Gastrocnemius medialis (tissue), 4 donors: ENCODE results near the gene RAB40C. TPM values are rescaled to one million over a fixed set of nuclear protein-coding genes. Genes with fewer than 3 reads are reported as not detected.
A peak's percentile ranks its signal among the peaks of the same experiment; 100 is the strongest.

ENCODE experiments used
- ATAC-seq, 2 donors: fragments of 150-250 bp; one replicate each; pipeline ENCODE4 v1.9.1; 2016
- DNase-seq, 2 donors: peaks; one replicate each; pipeline ENCODE4 v3.0.0-alpha.2; 2019
- H3K27ac ChIP-seq, 4 donors: fragments of 200-600 bp; sonication (generic); 1 replicate in 1 of 4; 2 replicates in 3 of 4; pipeline ENCODE4 v1.5.1; 2016 to 2018; ENCODE audit warnings: mild to moderate bottlenecking in 2 of 4, moderate library complexity in 1 of 4
- H3K27me3 ChIP-seq, 3 donors: fragments of 200-600 bp; sonication (generic) in 2 of 3; 1 replicate in 1 of 3; 2 replicates in 2 of 3; pipeline versions ENCODE4 v1.5.1 to v1.6.0; 2016 to 2019; ENCODE audit warnings: mild to moderate bottlenecking in 1 of 3, moderate library complexity in 1 of 3
- H3K36me3 ChIP-seq, 2 donors: fragments of 200-600 bp; sonication (generic) in 1 of 2; one replicate each; pipeline ENCODE4 v1.5.1; 2017 to 2018
- H3K4me1 ChIP-seq, 2 donors: fragments of 200-600 bp; sonication (generic) in 1 of 2; one replicate each; pipeline ENCODE4 v1.5.1; 2016 to 2017; ENCODE audit warnings: mild to moderate bottlenecking in 2 of 2
- H3K4me3 ChIP-seq, 4 donors: fragments of 200-600 bp; sonication (generic) in 3 of 4; 1 replicate in 1 of 4; 2 replicates in 3 of 4; pipeline ENCODE4 v1.5.1; 2016 to 2019; ENCODE audit warnings: mild to moderate bottlenecking in 2 of 4
- H3K9me3 ChIP-seq, 3 donors: fragments of 200-600 bp; sonication (generic) in 2 of 3; 1 replicate in 1 of 3; 2 replicates in 2 of 3; pipeline ENCODE4 v1.5.1; 2016 to 2019
- POLR2A ChIP-seq, 2 donors: fragments of 450-650 bp; IDR thresholded peaks; one replicate each; pipeline ENCODE4 v1.6.1; 2017; ENCODE audit warnings: antibody characterized with exemption in 2 of 2, mild to moderate bottlenecking in 2 of 2, moderate library complexity in 2 of 2
- in situ Hi-C, 4 donors: fragments of 200-750 bp; cut with MboI; loops; one replicate each; pipeline versions ENCODE4 v1.15.0 to v1.8.0; 2017; ENCODE audit warnings: low sequenced_read_pairs in 4 of 4
- intact Hi-C: fragments of 100-400 bp; cut with DNase I; formaldehyde crosslinking; loops from one replicate; pipeline ENCODE4 v1.15.1; 2023; ENCODE audit warnings: low total_unique reads
- total RNA-seq, 4 donors: library from RNA; depleted of rRNA; stranded (reverse); fragments of >200 nt; gene quantifications; one replicate each; pipeline versions ENCODE4 v1.1.0 to v1.2.3, GENCODE V29; 2016
- TF ChIP-seq, protein P1 (sequence below), 5 experiments: fragments of 450-650 bp in 3 of 5; fragments of 200-600 bp in 2 of 5; sonication (generic) in 2 of 5; IDR thresholded peaks in 4 of 5; conservative IDR thresholded peaks in 1 of 5; 1 replicate in 4 of 5; 2 replicates in 1 of 5; pipeline ENCODE4 v1.5.1; 2016 to 2019; ENCODE audit warnings: antibody characterized with exemption in 5 of 5, mild to moderate bottlenecking in 3 of 5, moderate library complexity in 3 of 5

Gene RAB40C
- total RNA-seq, 4 donors from 2014 or later: 15.6 to 29.3 (median 21.4) TPM

DNA sequence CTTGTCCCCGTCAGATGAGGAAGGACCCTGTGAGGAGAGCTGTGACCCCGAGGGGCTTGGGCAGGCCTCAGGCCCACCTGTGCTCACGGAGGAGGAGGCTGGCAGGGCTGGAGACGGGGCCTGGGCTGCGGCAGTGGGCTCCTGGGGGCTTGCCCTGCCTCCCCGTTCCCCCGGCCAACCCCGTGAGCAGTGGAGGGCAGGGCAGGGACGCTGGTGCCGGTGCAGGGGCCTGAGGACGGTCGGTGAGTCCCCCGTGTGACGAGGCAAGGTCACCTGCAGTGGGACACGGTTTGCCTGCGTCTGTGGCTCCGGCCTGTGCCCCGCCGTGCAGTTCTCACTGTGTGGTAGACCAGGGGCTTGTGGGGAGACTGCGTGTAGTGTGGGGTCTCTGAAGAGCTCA is 69.8 kb downstream of the RAB40C start:
- TF ChIP-seq, protein P1, sequence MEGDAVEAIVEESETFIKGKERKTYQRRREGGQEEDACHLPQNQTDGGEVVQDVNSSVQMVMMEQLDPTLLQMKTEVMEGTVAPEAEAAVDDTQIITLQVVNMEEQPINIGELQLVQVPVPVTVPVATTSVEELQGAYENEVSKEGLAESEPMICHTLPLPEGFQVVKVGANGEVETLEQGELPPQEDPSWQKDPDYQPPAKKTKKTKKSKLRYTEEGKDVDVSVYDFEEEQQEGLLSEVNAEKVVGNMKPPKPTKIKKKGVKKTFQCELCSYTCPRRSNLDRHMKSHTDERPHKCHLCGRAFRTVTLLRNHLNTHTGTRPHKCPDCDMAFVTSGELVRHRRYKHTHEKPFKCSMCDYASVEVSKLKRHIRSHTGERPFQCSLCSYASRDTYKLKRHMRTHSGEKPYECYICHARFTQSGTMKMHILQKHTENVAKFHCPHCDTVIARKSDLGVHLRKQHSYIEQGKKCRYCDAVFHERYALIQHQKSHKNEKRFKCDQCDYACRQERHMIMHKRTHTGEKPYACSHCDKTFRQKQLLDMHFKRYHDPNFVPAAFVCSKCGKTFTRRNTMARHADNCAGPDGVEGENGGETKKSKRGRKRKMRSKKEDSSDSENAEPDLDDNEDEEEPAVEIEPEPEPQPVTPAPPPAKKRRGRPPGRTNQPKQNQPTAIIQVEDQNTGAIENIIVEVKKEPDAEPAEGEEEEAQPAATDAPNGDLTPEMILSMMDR (IDR thresholded peaks at IDR 0.05 in 4 of 5, conservative IDR thresholded peaks at IDR 0.05 in 1 of 5): no peak
- TF ChIP-seq POLR2A (IDR thresholded peaks at IDR 0.05): no peak
- Histone ChIP-seq H3K4me3 (no peak overlapping the region), H3K27me3 (no peaks in the 10 kb centered on the region), H3K9me3 (no peaks in the 10 kb centered on the region), H3K4me1 (peaks cover 0 to 10% of the 10 kb centered on the region in 2 donors), H3K36me3 (no peaks in the 10 kb centered on the region), H3K27ac (no peak overlapping the region)
- in situ Hi-C loops: no loop called here
- intact Hi-C loops: loop anchor here (1.0 kb wide), 3 partner anchors 10 to 80 kb away; partner anchors contain the start of genes RAB40C and WDR90
- no peak for ATAC-seq
- DNase-seq: no peak

DNA sequence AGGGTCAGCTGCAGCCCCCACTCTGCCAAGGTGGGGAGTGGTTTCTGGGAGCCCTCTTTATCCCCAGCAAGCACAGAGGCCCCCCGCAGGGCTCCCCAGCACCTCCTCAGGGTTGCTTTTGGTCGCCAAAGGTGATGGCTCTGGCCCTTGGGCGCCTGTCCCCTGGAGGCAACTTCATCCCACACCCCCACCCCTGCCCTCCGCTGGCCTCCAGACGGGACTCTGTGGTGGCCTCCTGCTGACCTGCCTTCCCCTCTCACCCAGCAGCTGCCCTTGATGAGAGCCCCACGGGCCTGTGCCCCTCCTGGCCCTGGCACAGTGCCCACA is 70.2 kb downstream of the RAB40C start:
- DNase-seq: no peak
- Histone ChIP-seq H3K27ac (peak overlapping the region; percentile 45 to 77 (median 68)), H3K36me3 (no peaks in the 10 kb centered on the region), H3K27me3 (no peaks in the 10 kb centered on the region), H3K4me1 (peaks cover 0 to 10% of the 10 kb centered on the region in 2 donors), H3K9me3 (no peaks in the 10 kb centered on the region), H3K4me3 (peak overlapping the region in 2 of 4 donors; percentile 30 to 41)
- intact Hi-C loops: loop anchor here (1.0 kb wide), 3 partner anchors 11 to 81 kb away; partner anchors contain the start of genes RAB40C and WDR90
- no peak for ATAC-seq
- TF ChIP-seq POLR2A (IDR thresholded peaks at IDR 0.05): no peak
- in situ Hi-C loops: no loop called here

DNA sequence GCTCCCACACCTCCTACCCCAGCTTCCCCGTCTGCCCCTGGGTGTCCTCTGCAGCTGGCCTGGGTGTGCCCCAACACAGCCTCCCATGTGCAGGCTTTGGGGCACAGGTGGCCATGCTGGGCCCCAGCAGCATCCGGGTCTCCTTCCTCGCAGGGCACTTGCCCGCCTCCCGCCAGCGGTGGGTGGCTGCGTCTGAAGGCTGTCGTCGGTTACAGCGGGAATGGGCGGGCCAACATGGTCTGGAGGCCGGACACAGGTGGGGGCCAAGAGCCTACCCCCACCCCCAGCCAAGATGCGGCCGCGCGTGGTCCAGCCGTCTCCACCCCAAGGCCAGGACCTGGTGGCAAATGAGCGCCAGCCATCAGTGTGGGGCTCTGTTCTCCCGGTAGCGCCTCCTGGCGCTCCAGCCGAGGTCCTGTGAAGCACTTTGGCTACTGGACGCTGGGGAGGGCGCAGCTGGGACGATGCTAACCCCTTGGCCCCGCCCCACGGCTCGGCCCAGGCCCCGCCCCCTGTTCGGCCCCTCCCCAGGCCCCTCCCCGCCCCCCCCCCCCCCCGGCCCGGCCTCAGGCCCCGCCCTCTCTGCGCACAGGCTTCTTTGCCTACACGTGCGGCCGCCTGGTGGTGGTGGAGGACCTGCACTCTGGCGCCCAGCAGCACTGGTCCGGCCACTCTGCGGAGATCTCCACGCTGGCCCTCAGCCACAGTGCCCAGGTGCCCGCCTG is 70.8 kb downstream of the RAB40C start:
- TF ChIP-seq POLR2A (IDR thresholded peaks at IDR 0.05): peak in 1 of 2 donors; percentile 1
- TF ChIP-seq, protein P1 (IDR thresholded peaks at IDR 0.05 in 4 of 5, conservative IDR thresholded peaks at IDR 0.05 in 1 of 5): peak; percentile 21 to 78 (median 74)
- ATAC-seq: peak; percentile 82 to 91
- Histone ChIP-seq H3K27ac (peak overlapping the region; percentile 62 to 77 (median 74)), H3K9me3 (no peaks in the 10 kb centered on the region), H3K4me1 (peaks cover 0 to 10% of the 10 kb centered on the region in 2 donors), H3K27me3 (no peaks in the 10 kb centered on the region), H3K4me3 (peak overlapping the region; percentile 11 to 48 (median 36)), H3K36me3 (no peaks in the 10 kb centered on the region)
- in situ Hi-C loops (no loop called here), intact Hi-C loops (loop anchor here (1.0 kb wide), 4 partner anchors 11 to 81 kb away; partner anchors contain the start of genes RAB40C and WDR90)
- DNase-seq: peak; percentile 66 to 87

DNA sequence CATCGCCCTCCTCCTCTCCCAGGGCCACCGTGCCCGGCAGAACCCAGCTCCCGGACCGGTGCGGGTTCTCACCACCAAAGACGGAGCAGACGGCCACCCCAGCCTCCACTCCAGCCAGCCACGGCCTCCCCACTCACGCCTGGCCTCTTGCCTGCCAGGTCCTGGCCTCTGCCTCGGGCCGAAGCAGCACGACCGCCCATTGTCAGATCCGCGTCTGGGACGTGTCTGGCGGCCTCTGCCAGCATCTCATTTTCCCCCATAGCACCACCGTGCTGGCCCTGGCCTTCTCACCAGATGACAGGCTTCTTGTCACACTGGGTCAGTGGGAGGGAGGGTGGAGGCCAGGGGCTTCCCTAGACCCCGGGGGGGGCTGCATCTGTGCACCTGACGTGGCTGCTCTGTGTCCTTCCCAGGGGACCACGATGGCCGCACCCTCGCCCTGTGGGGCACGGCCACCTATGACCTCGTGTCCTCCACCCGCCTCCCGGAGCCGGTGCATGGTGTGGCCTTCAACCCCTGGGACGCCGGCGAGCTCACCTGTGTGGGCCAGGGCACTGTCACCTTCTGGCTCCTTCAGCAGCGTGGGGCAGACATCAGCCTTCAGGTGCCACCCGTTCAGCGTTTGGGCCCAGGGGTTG is 71.4 kb downstream of the RAB40C start:
- DNase-seq (no peak), ATAC-seq (peak in 1 of 2 donors; percentile 39)
- intact Hi-C loops: loop anchor here (1.0 kb wide), 1 partner anchor 24 kb away; no protein-coding TSS in a partner anchor

More for the DNA sequence above, 71.4 kb downstream of the RAB40C start:
- H3K36me3 ChIP-seq: no peaks in the 10 kb centered on the region
- H3K4me1 ChIP-seq: peaks cover 0 to 10% of the 10 kb centered on the region in 2 donors
- no peaks in the 10 kb centered on the region for H3K27me3 ChIP-seq
- H3K4me3 ChIP-seq: peak overlapping the region in 2 of 4 donors; percentile 7 to 30
- peak in 1 of 2 donors; percentile 1 for TF ChIP-seq POLR2A (IDR thresholded peaks at IDR 0.05)
- TF ChIP-seq, protein P1 (IDR thresholded peaks at IDR 0.05 in 4 of 5, conservative IDR thresholded peaks at IDR 0.05 in 1 of 5): peak in 1 of 5 experiments; percentile 28
- in situ Hi-C loops: no loop called here
- H3K9me3 ChIP-seq: no peaks in the 10 kb centered on the region
- H3K27ac ChIP-seq: peak overlapping the region; percentile 51 to 77 (median 67)
